DOHH2 (cell line): ENCODE measurements around the gene AGRN.

Source experiments
- EZH2phosphoT487 ChIP-seq: fragments of 200-600 bp; sonication (generic); IDR thresholded peaks from 2 replicates; pipeline ENCODE4 v1.6.1; 2017; ENCODE audit warnings: borderline replicate concordance, mild to moderate bottlenecking, antibody characterized with exemption, low read length, moderate library complexity, mixed read lengths
- TF ChIP-seq, protein P1 (sequence below): fragments of 200-600 bp; sonication (generic); IDR thresholded peaks from one replicate; pipeline ENCODE4 v1.5.1; 2014; ENCODE audit warnings: antibody characterized with exemption, mild to moderate bottlenecking, low read depth, low read length; ENCODE audit not compliant: poor library complexity, severe bottlenecking

- TF ChIP-seq, protein P1, sequence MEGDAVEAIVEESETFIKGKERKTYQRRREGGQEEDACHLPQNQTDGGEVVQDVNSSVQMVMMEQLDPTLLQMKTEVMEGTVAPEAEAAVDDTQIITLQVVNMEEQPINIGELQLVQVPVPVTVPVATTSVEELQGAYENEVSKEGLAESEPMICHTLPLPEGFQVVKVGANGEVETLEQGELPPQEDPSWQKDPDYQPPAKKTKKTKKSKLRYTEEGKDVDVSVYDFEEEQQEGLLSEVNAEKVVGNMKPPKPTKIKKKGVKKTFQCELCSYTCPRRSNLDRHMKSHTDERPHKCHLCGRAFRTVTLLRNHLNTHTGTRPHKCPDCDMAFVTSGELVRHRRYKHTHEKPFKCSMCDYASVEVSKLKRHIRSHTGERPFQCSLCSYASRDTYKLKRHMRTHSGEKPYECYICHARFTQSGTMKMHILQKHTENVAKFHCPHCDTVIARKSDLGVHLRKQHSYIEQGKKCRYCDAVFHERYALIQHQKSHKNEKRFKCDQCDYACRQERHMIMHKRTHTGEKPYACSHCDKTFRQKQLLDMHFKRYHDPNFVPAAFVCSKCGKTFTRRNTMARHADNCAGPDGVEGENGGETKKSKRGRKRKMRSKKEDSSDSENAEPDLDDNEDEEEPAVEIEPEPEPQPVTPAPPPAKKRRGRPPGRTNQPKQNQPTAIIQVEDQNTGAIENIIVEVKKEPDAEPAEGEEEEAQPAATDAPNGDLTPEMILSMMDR, result no peak
- TF ChIP-seq EZH2phosphoT487, result no peak
Observed at GRCh38 chr1:1080122-1080757, 60.3 kb downstream of the AGRN start.
